ENCODE measurements around the gene TSC22D2.

DNA sequence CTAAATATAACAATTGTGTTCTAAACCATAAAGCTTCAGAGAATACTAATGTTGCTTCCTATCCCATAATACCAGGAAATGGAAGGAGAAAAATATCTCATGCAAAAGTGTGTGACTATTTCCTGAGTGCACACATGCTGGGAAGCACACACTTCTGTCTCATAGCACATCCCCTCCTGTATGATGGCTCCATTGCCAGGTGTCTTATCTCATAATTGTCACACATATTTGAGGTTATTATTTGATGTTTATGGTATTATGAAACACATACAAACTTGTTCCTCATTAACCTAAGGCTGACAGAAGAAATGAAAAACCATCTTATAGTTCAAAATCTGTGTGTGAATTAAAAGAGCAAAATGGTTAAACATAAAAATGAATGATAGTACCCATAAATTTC lies 72.8 kb downstream of the TSC22D2 start:
- TF ChIP-seq TCF4 (CRISPR knock-in tag; IDR thresholded peaks at IDR 0.05; ENCODE audit: borderline replicate concordance): no peak
- TF ChIP-seq, protein P1, sequence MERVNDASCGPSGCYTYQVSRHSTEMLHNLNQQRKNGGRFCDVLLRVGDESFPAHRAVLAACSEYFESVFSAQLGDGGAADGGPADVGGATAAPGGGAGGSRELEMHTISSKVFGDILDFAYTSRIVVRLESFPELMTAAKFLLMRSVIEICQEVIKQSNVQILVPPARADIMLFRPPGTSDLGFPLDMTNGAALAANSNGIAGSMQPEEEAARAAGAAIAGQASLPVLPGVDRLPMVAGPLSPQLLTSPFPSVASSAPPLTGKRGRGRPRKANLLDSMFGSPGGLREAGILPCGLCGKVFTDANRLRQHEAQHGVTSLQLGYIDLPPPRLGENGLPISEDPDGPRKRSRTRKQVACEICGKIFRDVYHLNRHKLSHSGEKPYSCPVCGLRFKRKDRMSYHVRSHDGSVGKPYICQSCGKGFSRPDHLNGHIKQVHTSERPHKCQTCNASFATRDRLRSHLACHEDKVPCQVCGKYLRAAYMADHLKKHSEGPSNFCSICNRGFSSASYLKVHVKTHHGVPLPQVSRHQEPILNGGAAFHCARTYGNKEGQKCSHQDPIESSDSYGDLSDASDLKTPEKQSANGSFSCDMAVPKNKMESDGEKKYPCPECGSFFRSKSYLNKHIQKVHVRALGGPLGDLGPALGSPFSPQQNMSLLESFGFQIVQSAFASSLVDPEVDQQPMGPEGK (CRISPR knock-in tag; IDR thresholded peaks at IDR 0.05; ENCODE audit: borderline replicate concordance): no peak
